Mucosa of rectum (tissue), 2 donors: ENCODE results near the gene MPHOSPH9.

Experiments
- H3K27ac ChIP-seq, 2 donors: one replicate each; pipeline ENCODE4 v1.7.0; 2013; ENCODE audit warnings: inconsistent platforms in 2 of 2, low read depth in 2 of 2, low read length in 2 of 2
- H3K27me3 ChIP-seq, 2 donors: one replicate each; pipeline ENCODE4 v1.7.0; 2013; ENCODE audit warnings: low read length in 2 of 2; ENCODE audit not compliant: control insufficient read depth in 2 of 2, insufficient read depth in 2 of 2
- H3K36me3 ChIP-seq, 2 donors: one replicate each; pipeline ENCODE4 v1.7.0; 2013; ENCODE audit warnings: low read length in 2 of 2; ENCODE audit not compliant: control insufficient read depth in 2 of 2, insufficient read depth in 2 of 2
- H3K4me1 ChIP-seq, 2 donors: one replicate each; pipeline ENCODE4 v1.7.0; 2013; ENCODE audit warnings: low read length in 2 of 2, mild to moderate bottlenecking in 1 of 2; ENCODE audit not compliant: control insufficient read depth in 2 of 2, insufficient read depth in 2 of 2
- H3K4me3 ChIP-seq, 2 donors: one replicate each; pipeline ENCODE4 v1.7.0; 2013; ENCODE audit warnings: low read length in 2 of 2
- H3K9ac ChIP-seq, 2 donors: one replicate each; pipeline ENCODE4 v1.7.0; 2013; ENCODE audit warnings: low read length in 2 of 2, low read depth in 1 of 2, mild to moderate bottlenecking in 1 of 2
- H3K9me3 ChIP-seq, 2 donors: one replicate each; pipeline ENCODE4 v1.7.0; 2013; ENCODE audit warnings: low read length in 2 of 2; ENCODE audit not compliant: control insufficient read depth in 2 of 2
- donor health status: healthy.
- donor health status: Normal muscosa, but diverticular disease.

The MPHOSPH9 gene

DNA sequence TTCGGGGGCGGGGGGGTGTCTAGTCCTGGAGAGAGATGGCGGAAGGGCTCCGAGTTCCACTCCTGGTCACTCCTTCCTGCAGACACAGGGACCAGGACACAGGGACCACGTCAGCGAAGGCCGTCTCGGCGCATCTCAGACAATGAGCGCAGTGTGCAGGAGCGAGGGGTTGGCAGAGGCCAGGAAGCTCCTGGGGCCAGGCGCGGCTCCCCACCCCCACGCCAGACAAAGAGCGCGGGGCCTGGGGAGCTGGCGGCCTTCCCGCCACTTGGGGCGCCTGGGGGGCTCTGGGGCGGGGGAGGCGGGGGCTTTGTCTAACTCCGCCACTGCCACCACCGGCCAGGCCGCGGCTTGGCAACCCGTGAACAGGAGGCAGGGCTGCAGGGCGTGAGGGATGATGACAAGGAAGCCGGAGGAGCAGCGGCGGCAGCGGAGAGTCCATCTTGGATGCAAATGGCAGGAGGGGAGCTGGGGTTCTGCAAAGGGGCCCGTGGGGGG, 36.5 kb upstream of the MPHOSPH9 start:
- Histone ChIP-seq H3K27me3 (no peaks in the 10 kb centered on the region), H3K36me3 (peaks cover 5 to 12% of the 10 kb centered on the region in 2 donors), H3K9ac (peak overlapping the region; percentile 66 to 74), H3K4me3 (peak overlapping the region; percentile 65 to 74), H3K27ac (peak overlapping the region; percentile 51 to 70), H3K4me1 (peaks cover 6 to 17% of the 10 kb centered on the region in 2 donors), H3K9me3 (no peaks in the 10 kb centered on the region)

- Histone ChIP-seq H3K27ac (peak overlapping the region in 1 of 2 donors; percentile 52), H3K27me3 (no peaks in the 10 kb centered on the region), H3K9ac (no peak overlapping the region), H3K4me1 (peaks cover 6 to 17% of the 10 kb centered on the region in 2 donors), H3K4me3 (no peak overlapping the region), H3K36me3 (peaks cover 6 to 12% of the 10 kb centered on the region in 2 donors), H3K9me3 (no peaks in the 10 kb centered on the region)
Measured at GRCh38 chr12:123268850-123269249, 35.9 kb upstream of the MPHOSPH9 start.

- Histone ChIP-seq H3K36me3 (peaks cover 6 to 16% of the 10 kb centered on the region in 2 donors), H3K4me3 (no peak overlapping the region), H3K4me1 (peaks cover 6 to 17% of the 10 kb centered on the region in 2 donors), H3K27ac (peak overlapping the region in 1 of 2 donors; percentile 1), H3K9ac (no peak overlapping the region), H3K27me3 (no peaks in the 10 kb centered on the region), H3K9me3 (no peaks in the 10 kb centered on the region)
Measured at GRCh38 chr12:123267991-123268843, 35.3 kb upstream of the MPHOSPH9 start.

GRCh38 chr12:123267335-123267920, 34.5 kb upstream of the MPHOSPH9 start:
- no peaks in the 10 kb centered on the region for H3K27me3 ChIP-seq
- H3K9ac ChIP-seq: no peak overlapping the region

DNA sequence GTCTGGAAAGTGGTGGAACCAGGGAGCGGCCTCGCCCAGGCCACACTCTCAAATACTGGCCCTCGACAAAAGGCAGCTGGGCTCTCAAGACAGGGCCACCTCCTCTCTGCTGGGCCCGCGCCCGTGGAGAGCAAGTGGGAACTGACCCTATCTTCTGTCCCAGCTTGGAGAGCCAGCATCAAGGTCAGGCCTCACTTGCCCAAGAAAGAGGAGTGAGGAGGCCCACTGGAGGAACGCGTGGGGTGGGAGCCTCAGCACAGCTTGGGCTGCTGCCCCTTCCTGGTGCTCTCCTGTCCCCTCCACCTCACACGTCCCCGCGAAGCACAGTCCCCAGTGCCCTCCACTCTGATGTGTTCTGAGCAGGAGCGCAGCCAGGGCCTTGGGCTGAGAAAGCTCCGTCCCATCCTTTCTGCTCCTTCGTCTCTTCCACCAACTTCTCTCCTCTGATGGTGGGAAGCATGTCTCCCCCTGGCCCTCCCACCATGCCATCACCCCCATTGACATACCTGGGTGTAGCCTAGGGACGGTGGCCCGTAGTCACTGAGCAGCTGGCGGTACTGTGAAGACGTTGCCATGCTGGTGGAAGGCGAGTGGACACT, 33.8 kb upstream of the MPHOSPH9 start:
- H3K27me3 ChIP-seq: no peaks in the 10 kb centered on the region
- H3K27ac ChIP-seq: no peak overlapping the region
- H3K4me1 ChIP-seq: peaks cover 6 to 12% of the 10 kb centered on the region in 2 donors
- no peak overlapping the region for H3K4me3 ChIP-seq
- H3K9me3 ChIP-seq: no peaks in the 10 kb centered on the region
- no peak overlapping the region for H3K9ac ChIP-seq
- H3K36me3 ChIP-seq: peaks cover 10 to 26% of the 10 kb centered on the region in 2 donors

More at GRCh38 chr12:123267335-123267920, 34.5 kb upstream of the MPHOSPH9 start:
- peaks cover 6 to 20% of the 10 kb centered on the region in 2 donors for H3K36me3 ChIP-seq
- H3K4me3 ChIP-seq: no peak overlapping the region
- H3K9me3 ChIP-seq: no peaks in the 10 kb centered on the region
- H3K27ac ChIP-seq: no peak overlapping the region
- H3K4me1 ChIP-seq: peaks cover 6 to 17% of the 10 kb centered on the region in 2 donors

DNA sequence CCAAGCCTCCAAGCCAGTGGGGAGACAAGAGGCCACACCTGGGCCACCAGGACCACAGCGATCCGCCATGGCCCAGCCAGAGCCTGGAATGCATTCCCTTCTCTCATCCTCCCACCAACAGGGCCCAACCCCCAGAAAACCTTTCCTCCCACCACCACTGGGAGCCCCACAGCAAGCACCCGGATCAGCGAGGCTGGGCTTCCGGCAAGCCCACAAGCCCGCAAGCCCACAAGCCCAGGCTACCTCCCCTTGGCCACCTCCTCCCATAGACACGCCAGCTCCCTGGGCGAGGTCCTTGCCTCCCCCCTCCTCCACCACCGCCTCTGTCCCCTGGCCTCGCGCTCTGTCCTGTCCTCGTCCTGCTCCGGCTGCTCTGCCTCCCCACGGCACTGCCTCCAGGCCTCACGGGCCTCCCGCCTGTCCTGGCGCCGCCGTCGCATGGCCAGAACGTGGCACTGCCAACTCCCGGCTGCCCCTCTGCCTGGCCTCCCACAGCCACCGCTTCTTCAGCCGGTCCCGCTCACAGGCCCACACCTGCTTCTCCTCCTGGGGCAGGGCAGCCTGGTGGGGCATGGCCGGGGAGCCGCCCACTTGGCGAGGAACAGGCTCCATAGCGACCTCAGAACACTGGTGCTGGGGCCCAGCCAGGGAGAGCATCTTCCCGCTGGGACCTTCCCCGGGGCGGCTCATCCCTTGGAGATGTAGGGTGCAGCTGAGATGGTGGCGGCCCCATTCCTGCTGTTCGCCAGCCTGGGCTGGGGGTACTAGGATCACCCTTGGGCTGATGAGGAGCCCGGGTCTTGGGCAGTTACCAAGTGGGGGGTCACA, 33.1 kb upstream of the MPHOSPH9 start:
- Histone ChIP-seq H3K4me3 (no peak overlapping the region), H3K27ac (no peak overlapping the region), H3K9me3 (no peaks in the 10 kb centered on the region), H3K9ac (no peak overlapping the region), H3K36me3 (peaks cover 14 to 34% of the 10 kb centered on the region in 2 donors), H3K27me3 (no peaks in the 10 kb centered on the region), H3K4me1 (peaks cover 6 to 12% of the 10 kb centered on the region in 2 donors)

- H3K36me3 ChIP-seq: peaks cover 14 to 34% of the 10 kb centered on the region in 2 donors
- H3K4me1 ChIP-seq: peaks cover 0 to 7% of the 10 kb centered on the region in 2 donors
- no peaks in the 10 kb centered on the region for H3K9me3 ChIP-seq
- H3K9ac ChIP-seq: no peak overlapping the region
- H3K4me3 ChIP-seq: no peak overlapping the region
- H3K27me3 ChIP-seq: no peaks in the 10 kb centered on the region
- H3K27ac ChIP-seq: no peak overlapping the region
Measured at GRCh38 chr12:123264642-123265041, 31.7 kb upstream of the MPHOSPH9 start.

DNA sequence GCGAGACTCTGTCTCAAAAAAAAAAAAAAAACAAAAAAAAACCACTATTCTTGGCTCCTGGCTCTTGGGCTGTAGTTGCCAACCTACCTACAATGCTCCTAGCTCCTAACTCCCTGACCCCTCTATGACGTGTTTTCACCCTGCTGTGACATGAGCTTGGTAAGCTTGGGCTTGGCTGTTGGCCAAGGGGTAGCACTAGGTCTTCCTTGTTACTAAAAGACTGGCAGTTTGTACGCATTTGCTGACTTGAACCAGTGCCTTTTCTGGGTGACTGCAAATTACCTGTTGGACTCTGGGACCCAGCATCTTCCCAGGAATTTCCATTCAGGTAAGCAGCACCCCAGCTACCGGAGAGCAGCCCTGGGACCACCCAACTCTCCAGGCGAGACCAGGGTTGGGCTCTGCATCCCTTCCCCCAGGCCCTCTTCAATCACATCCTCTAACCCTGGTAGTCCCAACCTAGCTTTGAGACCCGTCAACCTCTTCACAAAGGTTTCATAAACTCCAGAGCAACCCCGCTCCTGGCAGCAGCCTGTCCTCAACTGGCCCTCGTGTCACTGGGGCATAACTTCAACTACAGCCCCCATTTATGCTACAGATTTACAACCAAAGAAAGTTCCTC, 30.4 kb upstream of the MPHOSPH9 start:
- Histone ChIP-seq H3K4me3 (no peak overlapping the region), H3K27me3 (no peaks in the 10 kb centered on the region), H3K36me3 (peaks cover 22 to 37% of the 10 kb centered on the region in 2 donors), H3K9ac (no peak overlapping the region), H3K27ac (no peak overlapping the region), H3K9me3 (no peaks in the 10 kb centered on the region), H3K4me1 (no peaks in the 10 kb centered on the region)

GRCh38 chr12:123261196-123261595, 28.3 kb upstream of the MPHOSPH9 start:
- no peak overlapping the region for H3K4me3 ChIP-seq
- H3K27me3 ChIP-seq: no peaks in the 10 kb centered on the region
- H3K27ac ChIP-seq: no peak overlapping the region
- H3K9ac ChIP-seq: no peak overlapping the region
- H3K4me1 ChIP-seq: no peaks in the 10 kb centered on the region
- no peaks in the 10 kb centered on the region for H3K9me3 ChIP-seq
- peaks cover 24 to 38% of the 10 kb centered on the region in 2 donors for H3K36me3 ChIP-seq
